Natural killer cell (primary cell): ENCODE results near the gene DR1. TPM values are rescaled to one million over a fixed set of nuclear protein-coding genes. Genes with fewer than 3 reads are reported as not detected.

Source experiments
- ATAC-seq, 3 donors: fragments of 150-1000 bp in 2 of 3; fragments of 200-7000 bp in 1 of 3; cut with Tn5 transposase; 1 replicate in 1 of 3; 2 replicates in 2 of 3; pipeline ENCODE4 v1.10.0; 2021; ENCODE audit warnings: mild to moderate bottlenecking in 2 of 3, moderate library complexity in 2 of 3
- DNase-seq, 2 donors: peaks; one replicate each; pipeline versions ENCODE4 v3.0.0 to v3.0.0-alpha.2; 2013 to 2021; ENCODE audit warnings: mixed read lengths in 1 of 2
- H3K27ac ChIP-seq: one replicate; pipeline ENCODE4 v1.5.1; 2013; ENCODE audit warnings: mild to moderate bottlenecking, low read length
- H3K27me3 ChIP-seq: one replicate; pipeline ENCODE4 v1.6.1; 2013; ENCODE audit warnings: low read length; ENCODE audit not compliant: control insufficient read depth, insufficient read depth
- H3K36me3 ChIP-seq: one replicate; pipeline ENCODE4 v1.6.1; 2013; ENCODE audit warnings: low read length; ENCODE audit not compliant: control insufficient read depth, insufficient read depth
- H3K4me1 ChIP-seq: one replicate; pipeline ENCODE4 v1.6.1; 2013; ENCODE audit warnings: low read length; ENCODE audit not compliant: control insufficient read depth, insufficient read depth
- H3K4me3 ChIP-seq: one replicate; pipeline ENCODE4 v1.5.1; 2013; ENCODE audit warnings: low read length
- H3K9me3 ChIP-seq: one replicate; pipeline ENCODE4 v1.6.1; 2013; ENCODE audit warnings: low read length; ENCODE audit not compliant: control insufficient read depth, insufficient read depth
- H3K27ac Mint-ChIP-seq, 2 donors: one replicate each; pipeline ENCODE4 v1.8.0; 2022; ENCODE audit warnings: mild to moderate bottlenecking in 2 of 2, mixed read lengths in 2 of 2, moderate library complexity in 1 of 2
- H3K27me3 Mint-ChIP-seq, 2 donors: one replicate each; pipeline ENCODE4 v1.8.0; 2022; ENCODE audit warnings: low read depth in 2 of 2, mixed read lengths in 2 of 2
- H3K36me3 Mint-ChIP-seq: one replicate; pipeline ENCODE4 v1.8.0; 2022; ENCODE audit warnings: mixed read lengths
- H3K4me1 Mint-ChIP-seq, 2 donors: one replicate each; pipeline ENCODE4 v1.8.0; 2022; ENCODE audit warnings: mixed read lengths in 2 of 2
- H3K4me3 Mint-ChIP-seq: one replicate; pipeline ENCODE4 v1.8.0; 2022; ENCODE audit warnings: mild to moderate bottlenecking, moderate library complexity, mixed read lengths
- H3K9me3 Mint-ChIP-seq, 2 donors: one replicate each; pipeline ENCODE4 v1.8.0; 2022; ENCODE audit warnings: mixed read lengths in 2 of 2
- CTCF ChIP-seq: fragments of 200-600 bp; IDR thresholded peaks from one replicate; pipeline ENCODE4 v1.8.0; 2022; ENCODE audit warnings: antibody characterized with exemption
- WGBS: methylation state at CpG from one replicate; pipeline ENCODE4 v1.1.7; 2013; ENCODE audit warnings: missing lambda C conversion rate; ENCODE audit not compliant: insufficient coverage; 5-methylcytosine and 5-hydroxymethylcytosine counted together
- intact Hi-C: fragments of 100-400 bp; cut with micrococcal nuclease; formaldehyde crosslinking; loops from one replicate; pipeline ENCODE4 v1.14.2; 2022
- total RNA-seq, 4 donors: library from RNA; stranded (reverse); fragments of 120-200 nt in 1 of 4; gene quantifications; one replicate each; pipeline versions ENCODE4 v1.2.3 to v1.2.4, GENCODE V29; 2013 to 2022

The DR1 gene
- total RNA-seq, 3 donors from 2014 or later (not counting 1 experiment from before 2014, with no cell fraction given) = 84.3 to 91.4 (median 85.3) TPM

GRCh38 chr1:93302078-93302477 is 43.6 kb upstream of the DR1 start:
- H3K4me3 Mint-ChIP-seq = no peak overlapping the region
- H3K36me3 Mint-ChIP-seq = no peaks in the 10 kb centered on the region
- no peaks in the 10 kb centered on the region for H3K27me3 ChIP-seq
- no peaks in the 10 kb centered on the region for H3K9me3 ChIP-seq
- no peaks in the 10 kb centered on the region for H3K27me3 Mint-ChIP-seq
- no peak overlapping the region for H3K27ac ChIP-seq
- intact Hi-C loops = loop anchor here (10.0 kb wide), 2 partner anchors 143 to 303 kb away; partner anchors contain the start of gene FNBP1L
- 93% methylated on average over 4 of the region's 5 CpGs for WGBS
- H3K9me3 Mint-ChIP-seq = no peaks in the 10 kb centered on the region
- H3K4me1 Mint-ChIP-seq = no peaks in the 10 kb centered on the region
- no peaks in the 10 kb centered on the region for H3K4me1 ChIP-seq
- no peak for TF ChIP-seq CTCF
- H3K4me3 ChIP-seq = no peak overlapping the region
- no peaks in the 10 kb centered on the region for H3K36me3 ChIP-seq
- DNase-seq (no peak), ATAC-seq (no peak)
- H3K27ac Mint-ChIP-seq = no peak overlapping the region

GRCh38 chr1:93304716-93305138 is 41.0 kb upstream of the DR1 start:
- peak; percentile 95 for TF ChIP-seq CTCF
- intact Hi-C loops = loop anchor here (2.0 to 10.0 kb wide), 3 partner anchors 140 to 510 kb away; partner anchors contain the start of gene FNBP1L
- Mint-ChIP-seq H3K4me3 (no peak overlapping the region), H3K9me3 (no peaks in the 10 kb centered on the region), H3K36me3 (no peaks in the 10 kb centered on the region), H3K4me1 (no peaks in the 10 kb centered on the region), H3K27me3 (no peaks in the 10 kb centered on the region), H3K27ac (no peak overlapping the region)
- peak in 1 of 2 donors; percentile 83 for DNase-seq
- Histone ChIP-seq H3K4me1 (no peaks in the 10 kb centered on the region), H3K27ac (no peak overlapping the region), H3K9me3 (no peaks in the 10 kb centered on the region), H3K27me3 (no peaks in the 10 kb centered on the region), H3K36me3 (peaks cover 4% of the 10 kb centered on the region), H3K4me3 (no peak overlapping the region)
- 71% methylated on average over 1 of the region's 2 CpGs for WGBS
- ATAC-seq = peak; percentile 70 to 80 (median 77)

DNA sequence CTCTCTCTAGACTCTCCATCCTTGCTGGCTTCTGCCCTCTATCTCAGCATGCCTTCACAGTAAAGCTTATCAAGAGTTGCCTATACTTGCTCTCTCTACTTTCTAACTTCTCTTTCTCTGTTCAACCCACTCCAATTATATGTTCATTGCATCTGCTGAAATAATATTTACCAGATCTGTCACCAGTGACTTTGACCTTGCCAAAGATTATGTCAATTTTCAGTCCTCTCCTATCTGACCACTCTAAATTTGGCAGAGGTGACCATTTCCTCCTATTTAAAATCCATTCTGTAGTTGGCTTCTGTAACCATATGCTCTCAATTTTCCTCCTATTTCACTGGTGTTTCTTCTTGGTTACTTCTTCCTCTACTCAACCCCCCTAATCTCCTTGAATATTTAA is 38.8 kb upstream of the DR1 start:
- no peaks in the 10 kb centered on the region for H3K4me1 Mint-ChIP-seq

More for the DNA sequence above, 38.8 kb upstream of the DR1 start:
- Histone ChIP-seq H3K9me3 (no peaks in the 10 kb centered on the region), H3K27ac (no peak overlapping the region), H3K27me3 (no peaks in the 10 kb centered on the region), H3K4me1 (no peaks in the 10 kb centered on the region), H3K36me3 (peaks cover 4% of the 10 kb centered on the region), H3K4me3 (no peak overlapping the region)
- Mint-ChIP-seq H3K36me3 (no peaks in the 10 kb centered on the region), H3K27me3 (no peaks in the 10 kb centered on the region), H3K27ac (no peak overlapping the region), H3K9me3 (no peaks in the 10 kb centered on the region), H3K4me3 (no peak overlapping the region)
- intact Hi-C loops = loop anchor here (10.0 kb wide), 2 partner anchors 138 to 298 kb away; partner anchors contain the start of gene FNBP1L
- no peak for ATAC-seq
- TF ChIP-seq CTCF = no peak
- no peak for DNase-seq
